Tibial nerve (tissue), 3 donors: ENCODE results near the gene ZNF211.

Experiments
- POLR2A ChIP-seq, 2 donors: fragments of 450-650 bp; IDR thresholded peaks; one replicate each; pipeline ENCODE4 v1.6.1; 2017; ENCODE audit warnings: antibody characterized with exemption in 2 of 2, mild to moderate bottlenecking in 2 of 2, moderate library complexity in 2 of 2
- TF ChIP-seq, protein P1 (sequence below), 5 experiments: fragments of 200-600 bp in 3 of 5; fragments of 450-650 bp in 2 of 5; sonication (generic) in 3 of 5; IDR thresholded peaks; one replicate each; pipeline ENCODE4 v1.5.1; 2016 to 2019; ENCODE audit warnings: antibody characterized with exemption in 5 of 5, mild to moderate bottlenecking in 3 of 5, moderate library complexity in 2 of 5

DNA sequence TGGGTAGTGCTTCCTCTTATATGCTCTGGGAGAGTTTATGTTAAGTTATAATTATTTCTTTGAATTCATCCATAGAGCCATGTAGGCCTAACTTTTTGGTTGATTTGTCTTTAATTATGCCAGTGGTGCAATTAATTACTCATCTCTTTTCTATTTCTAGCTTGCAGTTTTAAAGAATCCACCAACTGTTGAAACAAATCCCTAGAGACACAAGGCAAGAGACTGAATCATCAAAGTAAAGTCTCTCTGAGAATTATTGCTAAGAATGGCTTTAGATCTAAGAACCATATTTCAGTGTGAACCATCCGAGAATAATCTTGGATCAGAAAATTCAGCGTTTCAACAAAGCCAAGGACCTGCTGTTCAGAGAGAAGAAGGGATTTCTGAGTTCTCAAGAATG, 42.9 kb downstream of the ZNF211 start:
- TF ChIP-seq, protein P1, sequence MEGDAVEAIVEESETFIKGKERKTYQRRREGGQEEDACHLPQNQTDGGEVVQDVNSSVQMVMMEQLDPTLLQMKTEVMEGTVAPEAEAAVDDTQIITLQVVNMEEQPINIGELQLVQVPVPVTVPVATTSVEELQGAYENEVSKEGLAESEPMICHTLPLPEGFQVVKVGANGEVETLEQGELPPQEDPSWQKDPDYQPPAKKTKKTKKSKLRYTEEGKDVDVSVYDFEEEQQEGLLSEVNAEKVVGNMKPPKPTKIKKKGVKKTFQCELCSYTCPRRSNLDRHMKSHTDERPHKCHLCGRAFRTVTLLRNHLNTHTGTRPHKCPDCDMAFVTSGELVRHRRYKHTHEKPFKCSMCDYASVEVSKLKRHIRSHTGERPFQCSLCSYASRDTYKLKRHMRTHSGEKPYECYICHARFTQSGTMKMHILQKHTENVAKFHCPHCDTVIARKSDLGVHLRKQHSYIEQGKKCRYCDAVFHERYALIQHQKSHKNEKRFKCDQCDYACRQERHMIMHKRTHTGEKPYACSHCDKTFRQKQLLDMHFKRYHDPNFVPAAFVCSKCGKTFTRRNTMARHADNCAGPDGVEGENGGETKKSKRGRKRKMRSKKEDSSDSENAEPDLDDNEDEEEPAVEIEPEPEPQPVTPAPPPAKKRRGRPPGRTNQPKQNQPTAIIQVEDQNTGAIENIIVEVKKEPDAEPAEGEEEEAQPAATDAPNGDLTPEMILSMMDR (IDR thresholded peaks at IDR 0.05) = no peak
- no peak for TF ChIP-seq POLR2A (IDR thresholded peaks at IDR 0.05)
